ENCODE results near the gene CLBA1.

DNA sequence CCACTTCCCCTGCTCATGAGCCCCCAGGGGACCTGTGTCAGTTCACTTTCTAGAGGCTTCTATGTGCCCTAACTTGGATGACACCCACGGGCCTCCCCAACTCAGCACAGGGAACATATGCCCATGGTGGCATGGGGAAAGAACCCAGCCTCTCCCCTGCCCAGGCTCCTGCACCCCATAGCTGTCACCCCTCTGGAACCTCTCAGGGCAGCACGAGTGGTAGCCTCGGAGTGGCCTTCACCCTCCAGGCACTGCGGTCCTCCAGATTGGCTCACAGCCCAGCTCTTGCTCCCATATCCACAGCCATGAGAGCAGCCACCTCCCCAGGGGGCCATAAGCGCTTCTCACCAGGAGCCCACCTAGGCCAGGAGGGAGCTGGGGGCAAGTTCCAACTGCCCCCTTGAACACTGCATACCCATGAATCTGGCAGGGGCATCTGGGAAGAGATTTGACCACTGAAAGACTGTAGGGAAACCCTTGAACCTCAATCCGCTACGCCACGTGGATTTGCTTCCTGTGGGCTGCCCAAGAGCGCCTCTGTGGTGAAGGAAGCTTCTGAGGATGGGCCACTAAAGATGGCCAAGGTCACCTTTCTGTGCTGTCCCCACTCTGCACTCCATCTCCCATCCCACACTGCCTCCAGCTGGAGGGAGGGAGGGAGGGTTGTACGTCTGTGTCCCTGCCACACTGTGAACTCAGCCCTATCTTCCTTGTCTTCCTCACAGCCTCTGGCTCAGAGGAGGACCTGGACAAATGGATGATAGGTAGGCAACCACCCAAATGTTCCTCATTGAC is 49.0 kb upstream of the CLBA1 start:
- TF ChIP-seq, protein P1, sequence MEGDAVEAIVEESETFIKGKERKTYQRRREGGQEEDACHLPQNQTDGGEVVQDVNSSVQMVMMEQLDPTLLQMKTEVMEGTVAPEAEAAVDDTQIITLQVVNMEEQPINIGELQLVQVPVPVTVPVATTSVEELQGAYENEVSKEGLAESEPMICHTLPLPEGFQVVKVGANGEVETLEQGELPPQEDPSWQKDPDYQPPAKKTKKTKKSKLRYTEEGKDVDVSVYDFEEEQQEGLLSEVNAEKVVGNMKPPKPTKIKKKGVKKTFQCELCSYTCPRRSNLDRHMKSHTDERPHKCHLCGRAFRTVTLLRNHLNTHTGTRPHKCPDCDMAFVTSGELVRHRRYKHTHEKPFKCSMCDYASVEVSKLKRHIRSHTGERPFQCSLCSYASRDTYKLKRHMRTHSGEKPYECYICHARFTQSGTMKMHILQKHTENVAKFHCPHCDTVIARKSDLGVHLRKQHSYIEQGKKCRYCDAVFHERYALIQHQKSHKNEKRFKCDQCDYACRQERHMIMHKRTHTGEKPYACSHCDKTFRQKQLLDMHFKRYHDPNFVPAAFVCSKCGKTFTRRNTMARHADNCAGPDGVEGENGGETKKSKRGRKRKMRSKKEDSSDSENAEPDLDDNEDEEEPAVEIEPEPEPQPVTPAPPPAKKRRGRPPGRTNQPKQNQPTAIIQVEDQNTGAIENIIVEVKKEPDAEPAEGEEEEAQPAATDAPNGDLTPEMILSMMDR (conservative IDR thresholded peaks at IDR 0.05; ENCODE audit: low read length), result no peak
- no peak for TF ChIP-seq EZH2phosphoT487 (IDR thresholded peaks at IDR 0.05; ENCODE audit: borderline replicate concordance)

All from Loucy (cell line).